Measurements from ENCODE around the gene NR6A1.

DNA sequence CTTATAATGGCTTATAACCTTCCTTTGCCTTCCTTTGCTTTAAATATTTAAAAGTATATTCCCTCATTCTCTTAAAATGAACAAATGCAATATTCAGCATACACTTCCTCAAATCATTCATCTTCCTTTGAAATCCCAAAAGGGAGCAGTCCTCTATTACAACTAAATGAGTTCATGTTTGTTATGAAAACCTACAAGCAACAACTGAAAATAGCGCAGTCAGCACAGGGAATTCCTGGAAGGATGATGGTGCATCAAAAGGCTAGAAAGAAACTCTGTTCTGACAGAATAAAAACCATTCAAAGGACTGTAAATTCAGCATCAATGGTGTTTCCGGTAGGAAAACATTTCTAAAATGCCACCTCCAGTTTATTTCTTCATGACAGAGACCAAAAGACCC is 3.3 kb downstream of the NR6A1 start:
- TF ChIP-seq ZC3H10 (CRISPR knock-in tag; IDR thresholded peaks at IDR 0.05): no peak
- TF ChIP-seq, protein P1, sequence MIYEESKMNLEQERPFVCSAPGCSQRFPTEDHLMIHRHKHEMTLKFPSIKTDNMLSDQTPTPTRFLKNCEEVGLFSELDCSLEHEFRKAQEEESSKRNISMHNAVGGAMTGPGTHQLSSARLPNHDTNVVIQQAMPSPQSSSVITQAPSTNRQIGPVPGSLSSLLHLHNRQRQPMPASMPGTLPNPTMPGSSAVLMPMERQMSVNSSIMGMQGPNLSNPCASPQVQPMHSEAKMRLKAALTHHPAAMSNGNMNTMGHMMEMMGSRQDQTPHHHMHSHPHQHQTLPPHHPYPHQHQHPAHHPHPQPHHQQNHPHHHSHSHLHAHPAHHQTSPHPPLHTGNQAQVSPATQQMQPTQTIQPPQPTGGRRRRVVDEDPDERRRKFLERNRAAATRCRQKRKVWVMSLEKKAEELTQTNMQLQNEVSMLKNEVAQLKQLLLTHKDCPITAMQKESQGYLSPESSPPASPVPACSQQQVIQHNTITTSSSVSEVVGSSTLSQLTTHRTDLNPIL (CRISPR knock-in tag; IDR thresholded peaks at IDR 0.05; ENCODE audit: low read depth): no peak

All from SK-N-SH treated with all-trans-retinoic acid at 6 μM for 48 hours (cell line).